Activated naive CD8-positive, alpha-beta T cell treated with anti-CD3 and anti-CD28 coated beads for 36 hours (primary cell): ENCODE measurements around the gene SNN. TPM values are rescaled to one million over a fixed set of nuclear protein-coding genes. Genes with fewer than 3 reads are reported as not detected.

Experiments
- DNase-seq: peaks from one replicate; pipeline ENCODE4 v3.0.0; 2021
- H3K27ac Mint-ChIP-seq: one replicate; pipeline ENCODE4 v1.8.0; 2022; ENCODE audit warnings: mild to moderate bottlenecking, moderate library complexity, mixed read lengths
- H3K27me3 Mint-ChIP-seq: one replicate; pipeline ENCODE4 v1.8.0; 2022; ENCODE audit warnings: mild to moderate bottlenecking, mixed read lengths
- H3K36me3 Mint-ChIP-seq: one replicate; pipeline ENCODE4 v1.8.0; 2021; ENCODE audit warnings: mild to moderate bottlenecking, mixed read lengths
- H3K4me1 Mint-ChIP-seq: one replicate; pipeline ENCODE4 v1.8.0; 2021; ENCODE audit warnings: mixed read lengths
- H3K4me3 Mint-ChIP-seq: one replicate; pipeline ENCODE4 v1.8.0; 2022; ENCODE audit warnings: mild to moderate bottlenecking, moderate library complexity, mixed read lengths
- H3K9me3 Mint-ChIP-seq: one replicate; pipeline ENCODE4 v1.8.0; 2022; ENCODE audit warnings: mixed read lengths
- total RNA-seq, 2 experiments: library from RNA; stranded (reverse); gene quantifications; one replicate each; pipeline ENCODE4 v1.2.3, GENCODE V29; 2021

Gene SNN
- total RNA-seq: 10 to 100 TPM; 10.3 to 11.2 TPM

- peak within 1 kb of the TSS; percentile 77 for H3K4me3 Mint-ChIP-seq
- H3K27me3 Mint-ChIP-seq: no peaks in the 10 kb centered on the region
- H3K27ac Mint-ChIP-seq: no peak within 1 kb of the TSS
- peak; percentile 91 for DNase-seq
- no peaks in the 10 kb centered on the region for H3K9me3 Mint-ChIP-seq
- H3K4me1 Mint-ChIP-seq: peaks cover 66% of the 10 kb centered on the region
- peaks cover 4% of the 10 kb centered on the region for H3K36me3 Mint-ChIP-seq
These were observed at the start of gene SNN for GRCh38 chr16:11667824-11668622. Gene SNN (plus strand): TSS chr16:11668455. CDS start chr16:11676060, 7,605 bp downstream.

- Mint-ChIP-seq H3K9me3 (peaks cover 6% of the 10 kb centered on the region), H3K27ac (peak overlapping the region; percentile 73), H3K27me3 (no peaks in the 10 kb centered on the region), H3K4me1 (peaks cover 50% of the 10 kb centered on the region), H3K36me3 (peaks cover 10% of the 10 kb centered on the region), H3K4me3 (no peak overlapping the region)
- no peak for DNase-seq
These were observed 48.9 kb upstream of the SNN start for GRCh38 chr16:11619327-11619851.

GRCh38 chr16:11620243-11621003, 47.8 kb upstream of the SNN start:
- Mint-ChIP-seq H3K36me3 (peaks cover 10% of the 10 kb centered on the region), H3K4me1 (peaks cover 53% of the 10 kb centered on the region), H3K9me3 (peaks cover 6% of the 10 kb centered on the region), H3K4me3 (no peak overlapping the region), H3K27ac (peak overlapping the region; percentile 57), H3K27me3 (no peaks in the 10 kb centered on the region)
- peak; percentile 30 for DNase-seq

- H3K27me3 Mint-ChIP-seq: no peaks in the 10 kb centered on the region
- H3K36me3 Mint-ChIP-seq: peaks cover 10% of the 10 kb centered on the region
- DNase-seq: no peak
- H3K4me3 Mint-ChIP-seq: peak overlapping the region; percentile 73
- peaks cover 52% of the 10 kb centered on the region for H3K4me1 Mint-ChIP-seq
- peak overlapping the region; percentile 74 for H3K27ac Mint-ChIP-seq
- peaks cover 6% of the 10 kb centered on the region for H3K9me3 Mint-ChIP-seq
These were observed 46.7 kb upstream of the SNN start for GRCh38 chr16:11621539-11621919.

GRCh38 chr16:11621920-11622651, 46.2 kb upstream of the SNN start:
- peaks cover 50% of the 10 kb centered on the region for H3K4me1 Mint-ChIP-seq
- H3K4me3 Mint-ChIP-seq: peak overlapping the region; percentile 73
- peak; percentile 41 for DNase-seq
- peaks cover 10% of the 10 kb centered on the region for H3K36me3 Mint-ChIP-seq
- no peaks in the 10 kb centered on the region for H3K27me3 Mint-ChIP-seq
- H3K27ac Mint-ChIP-seq: peak overlapping the region; percentile 74
- H3K9me3 Mint-ChIP-seq: peaks cover 6% of the 10 kb centered on the region

GRCh38 chr16:11624205-11624604, 44.0 kb upstream of the SNN start:
- Mint-ChIP-seq H3K4me3 (no peak overlapping the region), H3K4me1 (peaks cover 51% of the 10 kb centered on the region), H3K27ac (peak overlapping the region; percentile 43), H3K9me3 (peaks cover 6% of the 10 kb centered on the region), H3K36me3 (peaks cover 10% of the 10 kb centered on the region), H3K27me3 (no peaks in the 10 kb centered on the region)
- no peak for DNase-seq

GRCh38 chr16:11624636-11625607, 43.3 kb upstream of the SNN start:
- Mint-ChIP-seq H3K9me3 (peaks cover 6% of the 10 kb centered on the region), H3K27ac (no peak overlapping the region), H3K36me3 (peaks cover 10% of the 10 kb centered on the region), H3K4me3 (no peak overlapping the region), H3K27me3 (no peaks in the 10 kb centered on the region), H3K4me1 (peaks cover 51% of the 10 kb centered on the region)
- DNase-seq: no peak

- Mint-ChIP-seq H3K9me3 (no peaks in the 10 kb centered on the region), H3K27me3 (no peaks in the 10 kb centered on the region), H3K4me1 (peaks cover 52% of the 10 kb centered on the region), H3K36me3 (peaks cover 5% of the 10 kb centered on the region), H3K27ac (no peak overlapping the region), H3K4me3 (no peak overlapping the region)
- DNase-seq: no peak
These were observed 42.5 kb upstream of the SNN start for GRCh38 chr16:11625769-11626168.

GRCh38 chr16:11626657-11627291, 41.5 kb upstream of the SNN start:
- DNase-seq: no peak
- Mint-ChIP-seq H3K27ac (no peak overlapping the region), H3K36me3 (peaks cover 2% of the 10 kb centered on the region), H3K27me3 (no peaks in the 10 kb centered on the region), H3K4me1 (peaks cover 45% of the 10 kb centered on the region), H3K4me3 (no peak overlapping the region), H3K9me3 (no peaks in the 10 kb centered on the region)

- Mint-ChIP-seq H3K9me3 (no peaks in the 10 kb centered on the region), H3K27me3 (no peaks in the 10 kb centered on the region), H3K27ac (no peak overlapping the region), H3K4me1 (peaks cover 40% of the 10 kb centered on the region), H3K36me3 (peaks cover 2% of the 10 kb centered on the region), H3K4me3 (no peak overlapping the region)
- no peak for DNase-seq
These were observed 41.0 kb upstream of the SNN start for GRCh38 chr16:11627292-11627663.

GRCh38 chr16:11627822-11628457, 40.3 kb upstream of the SNN start:
- Mint-ChIP-seq H3K4me3 (no peak overlapping the region), H3K36me3 (peaks cover 2% of the 10 kb centered on the region), H3K27me3 (no peaks in the 10 kb centered on the region), H3K9me3 (no peaks in the 10 kb centered on the region), H3K4me1 (peaks cover 37% of the 10 kb centered on the region), H3K27ac (no peak overlapping the region)
- DNase-seq: no peak

- no peaks in the 10 kb centered on the region for H3K27me3 Mint-ChIP-seq
- H3K36me3 Mint-ChIP-seq: no peaks in the 10 kb centered on the region
- H3K27ac Mint-ChIP-seq: no peak overlapping the region
- H3K9me3 Mint-ChIP-seq: no peaks in the 10 kb centered on the region
- peaks cover 43% of the 10 kb centered on the region for H3K4me1 Mint-ChIP-seq
- DNase-seq: peak; percentile 16
- no peak overlapping the region for H3K4me3 Mint-ChIP-seq
These were observed 38.9 kb upstream of the SNN start for GRCh38 chr16:11629071-11630030.
